DMS79 treated with DMSO at 0.1 percent for 48 hours (cell line): ENCODE data around the gene RSPO3.

Experiments
- DNase-seq: peaks from one replicate; lab custom pipeline; 2025; lab: John Stamatoyannopoulos, UW

The RSPO3 gene

GRCh38 chr6:127162836-127163235 lies 44.4 kb downstream of the RSPO3 start:
- no peak for DNase-seq

- DNase-seq: no peak
These were observed 45.6 kb downstream of the RSPO3 start for GRCh38 chr6:127164036-127164435.

- DNase-seq: no peak
These were observed 46.1 kb downstream of the RSPO3 start for GRCh38 chr6:127164565-127164964.

- no peak for DNase-seq
These were observed 54.9 kb downstream of the RSPO3 start for GRCh38 chr6:127173156-127173940.

GRCh38 chr6:127176146-127176545 lies 57.7 kb downstream of the RSPO3 start:
- no peak for DNase-seq

- DNase-seq: no peak
These were observed 58.8 kb downstream of the RSPO3 start for GRCh38 chr6:127177030-127177922.

- no peak for DNase-seq
These were observed 59.4 kb downstream of the RSPO3 start for GRCh38 chr6:127177923-127178231.

- DNase-seq: no peak
These were observed 60.3 kb downstream of the RSPO3 start for GRCh38 chr6:127178746-127179145.

GRCh38 chr6:127180426-127180825 lies 62.0 kb downstream of the RSPO3 start:
- DNase-seq: no peak

GRCh38 chr6:127182501-127182900 lies 64.0 kb downstream of the RSPO3 start:
- no peak for DNase-seq

GRCh38 chr6:127185437-127185995 lies 67.0 kb downstream of the RSPO3 start:
- DNase-seq: no peak

- DNase-seq: no peak
These were observed 68.4 kb downstream of the RSPO3 start for GRCh38 chr6:127186889-127187288.

- no peak for DNase-seq
These were observed 70.3 kb downstream of the RSPO3 start for GRCh38 chr6:127188744-127189143.

GRCh38 chr6:127190552-127190951 lies 72.1 kb downstream of the RSPO3 start:
- no peak for DNase-seq

GRCh38 chr6:127191716-127192115 lies 73.2 kb downstream of the RSPO3 start:
- no peak for DNase-seq

GRCh38 chr6:127192911-127193541 lies 74.6 kb downstream of the RSPO3 start:
- DNase-seq: no peak

- DNase-seq: no peak
These were observed 77.4 kb downstream of the RSPO3 start for GRCh38 chr6:127195833-127196232.

GRCh38 chr6:127198549-127198948 lies 80.1 kb downstream of the RSPO3 start:
- no peak for DNase-seq

GRCh38 chr6:127199470-127199869 lies 81.0 kb downstream of the RSPO3 start:
- DNase-seq: no peak

- DNase-seq: no peak
These were observed 81.6 kb downstream of the RSPO3 start for GRCh38 chr6:127200114-127200513.

- no peak for DNase-seq
These were observed 82.8 kb downstream of the RSPO3 start for GRCh38 chr6:127201321-127201720.

- no peak for DNase-seq
These were observed 84.2 kb downstream of the RSPO3 start for GRCh38 chr6:127202676-127203075.

GRCh38 chr6:127204281-127204680 lies 85.8 kb downstream of the RSPO3 start:
- DNase-seq: no peak
